ENCODE measurements around the gene PRKN.

Gene PRKN

GRCh38 chr6:161429921-161430490 is 1297.6 kb downstream of the PRKN start:
- Histone ChIP-seq H3K9ac (ENCODE audit: low read depth, low read length) (no peak overlapping the region), H3K27me3 (ENCODE audit: insufficient read depth, low read length, poor library complexity) (no peaks in the 10 kb centered on the region), H3K4me1 (ENCODE audit: insufficient read depth, low read length) (no peaks in the 10 kb centered on the region), H3K36me3 (ENCODE audit: insufficient read depth, low read length) (no peaks in the 10 kb centered on the region), H4K20me1 (ENCODE audit: insufficient read depth, low read length) (no peaks in the 10 kb centered on the region), H3K4me2 (ENCODE audit: insufficient read depth, low read length) (no peak overlapping the region), H3K79me2 (ENCODE audit: insufficient read depth, low read length) (no peaks in the 10 kb centered on the region), H3K4me3 (ENCODE audit: low read depth in 1 of 2, low read length in 2 of 2) (no peak overlapping the region), H3K9me3 (ENCODE audit: insufficient read depth, low read length, severe bottlenecking) (no peaks in the 10 kb centered on the region), H3K27ac (ENCODE audit: low read length) (no peak overlapping the region), H2AFZ (ENCODE audit: low read depth, low read length) (no peak overlapping the region)
- TF ChIP-seq, protein P1, sequence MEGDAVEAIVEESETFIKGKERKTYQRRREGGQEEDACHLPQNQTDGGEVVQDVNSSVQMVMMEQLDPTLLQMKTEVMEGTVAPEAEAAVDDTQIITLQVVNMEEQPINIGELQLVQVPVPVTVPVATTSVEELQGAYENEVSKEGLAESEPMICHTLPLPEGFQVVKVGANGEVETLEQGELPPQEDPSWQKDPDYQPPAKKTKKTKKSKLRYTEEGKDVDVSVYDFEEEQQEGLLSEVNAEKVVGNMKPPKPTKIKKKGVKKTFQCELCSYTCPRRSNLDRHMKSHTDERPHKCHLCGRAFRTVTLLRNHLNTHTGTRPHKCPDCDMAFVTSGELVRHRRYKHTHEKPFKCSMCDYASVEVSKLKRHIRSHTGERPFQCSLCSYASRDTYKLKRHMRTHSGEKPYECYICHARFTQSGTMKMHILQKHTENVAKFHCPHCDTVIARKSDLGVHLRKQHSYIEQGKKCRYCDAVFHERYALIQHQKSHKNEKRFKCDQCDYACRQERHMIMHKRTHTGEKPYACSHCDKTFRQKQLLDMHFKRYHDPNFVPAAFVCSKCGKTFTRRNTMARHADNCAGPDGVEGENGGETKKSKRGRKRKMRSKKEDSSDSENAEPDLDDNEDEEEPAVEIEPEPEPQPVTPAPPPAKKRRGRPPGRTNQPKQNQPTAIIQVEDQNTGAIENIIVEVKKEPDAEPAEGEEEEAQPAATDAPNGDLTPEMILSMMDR (IDR thresholded peaks at IDR 0.05; ENCODE audit: borderline replicate concordance, extremely low read depth, low read length, poor library complexity, severe bottlenecking) = peak; percentile 23
- no peak for TF ChIP-seq EZH2 (IDR thresholded peaks at IDR 0.05; ENCODE audit: borderline replicate concordance, low read depth, low read length, severe bottlenecking)
- no peak for ATAC-seq (ENCODE audit: insufficient read depth, low read depth)
- DNase-seq = no peak

DNA sequence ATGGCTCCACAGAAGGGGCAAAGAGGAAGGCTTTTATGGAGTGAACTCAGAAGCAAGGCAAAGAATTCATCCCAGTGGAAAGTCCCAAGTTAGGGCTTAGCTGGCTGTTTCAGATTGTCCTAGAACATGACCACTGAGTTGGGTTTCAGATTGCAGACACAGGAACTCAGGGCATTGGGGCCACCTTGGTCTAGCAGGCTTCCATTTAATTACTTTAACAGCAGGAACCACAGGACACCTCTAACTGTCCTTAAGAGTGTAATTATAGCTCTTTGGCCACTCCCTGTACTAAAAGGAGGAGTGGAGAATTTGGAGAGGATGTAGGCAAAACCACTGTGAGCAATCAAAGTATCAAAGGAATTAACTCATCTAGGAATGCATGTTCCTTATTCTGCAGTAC is 1303.1 kb downstream of the PRKN start:
- no peak overlapping the region for H3K27ac ChIP-seq (ENCODE audit: low read length)
- H3K4me3 ChIP-seq (ENCODE audit: low read depth in 1 of 2, low read length in 2 of 2) = no peak overlapping the region
- H3K36me3 ChIP-seq (ENCODE audit: insufficient read depth, low read length) = no peaks in the 10 kb centered on the region
- H3K4me1 ChIP-seq (ENCODE audit: insufficient read depth, low read length) = no peaks in the 10 kb centered on the region
- no peaks in the 10 kb centered on the region for H3K9me3 ChIP-seq (ENCODE audit: insufficient read depth, low read length, severe bottlenecking)
- no peak overlapping the region for H3K9ac ChIP-seq (ENCODE audit: low read depth, low read length)
- no peaks in the 10 kb centered on the region for H3K79me2 ChIP-seq (ENCODE audit: insufficient read depth, low read length)
- no peaks in the 10 kb centered on the region for H3K27me3 ChIP-seq (ENCODE audit: insufficient read depth, low read length, poor library complexity)
- H4K20me1 ChIP-seq (ENCODE audit: insufficient read depth, low read length) = no peaks in the 10 kb centered on the region
- H2AFZ ChIP-seq (ENCODE audit: low read depth, low read length) = no peak overlapping the region
- ATAC-seq (ENCODE audit: insufficient read depth, low read depth) (no peak), DNase-seq (no peak)
- no peak overlapping the region for H3K4me2 ChIP-seq (ENCODE audit: insufficient read depth, low read length)
- TF ChIP-seq, protein P1 (IDR thresholded peaks at IDR 0.05; ENCODE audit: borderline replicate concordance, extremely low read depth, low read length, poor library complexity, severe bottlenecking) = no peak
- TF ChIP-seq EZH2 (IDR thresholded peaks at IDR 0.05; ENCODE audit: borderline replicate concordance, low read depth, low read length, severe bottlenecking) = no peak

DNA sequence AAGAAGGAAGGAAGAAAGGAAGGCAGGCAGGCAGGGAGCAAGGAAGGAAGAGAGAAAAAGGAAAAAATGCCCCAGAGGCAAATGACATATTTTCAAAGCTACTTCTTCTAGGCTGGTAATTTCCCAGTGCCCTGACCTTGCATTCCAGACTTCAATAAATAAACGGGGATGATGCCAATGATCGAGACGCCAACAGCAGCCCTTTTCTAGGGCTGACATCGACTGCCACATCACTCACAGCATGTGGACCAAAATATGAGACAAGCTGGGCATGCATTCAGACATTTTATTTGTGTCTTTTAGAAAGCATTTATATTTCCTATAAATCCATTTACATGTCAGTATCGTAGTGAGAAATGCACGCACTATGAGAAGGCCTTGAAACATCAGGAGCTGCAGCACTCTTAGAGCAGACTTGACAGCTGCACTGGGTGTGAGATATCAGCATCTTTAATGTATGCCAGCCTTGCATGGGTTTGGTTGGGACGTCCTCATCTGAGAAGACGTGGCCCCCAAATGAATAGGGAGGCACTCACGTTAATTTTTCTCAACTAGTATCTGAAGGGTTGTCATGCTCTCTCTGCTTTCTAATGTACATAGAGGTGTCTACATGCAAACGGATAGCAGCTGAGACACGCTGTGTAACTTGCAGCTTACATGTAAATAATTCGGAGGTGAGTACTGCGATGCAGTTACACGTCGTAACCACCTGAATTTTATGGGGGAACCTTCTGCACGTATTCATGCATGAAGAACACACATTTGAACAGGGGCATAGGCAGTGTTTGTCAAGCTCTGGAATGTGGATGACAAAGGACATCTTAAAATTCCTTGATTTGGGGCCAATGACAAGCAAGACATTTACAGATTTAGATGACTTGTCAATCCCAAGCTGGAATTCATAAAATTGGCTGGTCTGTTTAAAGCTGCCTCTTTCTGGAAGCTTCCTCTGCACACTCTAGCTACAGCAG is 1304.6 kb downstream of the PRKN start:
- Histone ChIP-seq H4K20me1 (ENCODE audit: insufficient read depth, low read length) (no peaks in the 10 kb centered on the region), H3K27ac (ENCODE audit: low read length) (no peak overlapping the region), H3K9ac (ENCODE audit: low read depth, low read length) (no peak overlapping the region), H3K36me3 (ENCODE audit: insufficient read depth, low read length) (no peaks in the 10 kb centered on the region), H3K9me3 (ENCODE audit: insufficient read depth, low read length, severe bottlenecking) (no peaks in the 10 kb centered on the region), H3K27me3 (ENCODE audit: insufficient read depth, low read length, poor library complexity) (no peaks in the 10 kb centered on the region), H3K4me3 (ENCODE audit: low read depth in 1 of 2, low read length in 2 of 2) (no peak overlapping the region), H3K79me2 (ENCODE audit: insufficient read depth, low read length) (no peaks in the 10 kb centered on the region), H3K4me1 (ENCODE audit: insufficient read depth, low read length) (no peaks in the 10 kb centered on the region), H2AFZ (ENCODE audit: low read depth, low read length) (no peak overlapping the region), H3K4me2 (ENCODE audit: insufficient read depth, low read length) (no peak overlapping the region)
- TF ChIP-seq, protein P1 (IDR thresholded peaks at IDR 0.05; ENCODE audit: borderline replicate concordance, extremely low read depth, low read length, poor library complexity, severe bottlenecking) = no peak
- TF ChIP-seq EZH2 (IDR thresholded peaks at IDR 0.05; ENCODE audit: borderline replicate concordance, low read depth, low read length, severe bottlenecking) = no peak
- no peak for ATAC-seq (ENCODE audit: insufficient read depth, low read depth)
- no peak for DNase-seq

Measured in DND-41 (cell line).